Activated CD8-positive, alpha-beta T cell treated with anti-CD3 and anti-CD28 coated beads for 36 hours (primary cell): ENCODE data around the gene ADAT1. TPM values are rescaled to one million over a fixed set of nuclear protein-coding genes. Genes with fewer than 3 reads are reported as not detected.

Source experiments
- ATAC-seq: fragments of 200-7000 bp; cut with Tn5 transposase; one replicate; pipeline ENCODE4 v1.10.0; 2021; ENCODE audit warnings: mild to moderate bottlenecking, moderate library complexity
- CTCF ChIA-PET: fragments of 350-600 bp; sonication (Branson Sonifier 250); formaldehyde crosslinking; loops from one replicate; lab custom pipeline; 2021; ENCODE audit warnings: antibody characterized with exemption; lab: Charles Lee
- POLR2A ChIA-PET: fragments of 350-600 bp; sonication (Branson Sonifier 250); formaldehyde crosslinking; loops from one replicate; lab custom pipeline; 2021; ENCODE audit warnings: antibody characterized with exemption; lab: Charles Lee
- DNase-seq: peaks from one replicate; pipeline ENCODE4 v3.0.0-alpha.2; 2020
- H3K27ac Mint-ChIP-seq: one replicate; pipeline ENCODE4 v1.8.0; 2021; ENCODE audit warnings: mild to moderate bottlenecking, mixed read lengths
- H3K27me3 Mint-ChIP-seq: one replicate; pipeline ENCODE4 v1.8.0; 2021; ENCODE audit warnings: mixed read lengths
- H3K36me3 Mint-ChIP-seq: one replicate; pipeline ENCODE4 v1.8.0; 2021; ENCODE audit warnings: low read depth, mixed read lengths
- H3K4me1 Mint-ChIP-seq: one replicate; pipeline ENCODE4 v1.8.0; 2021; ENCODE audit warnings: low read depth, mixed read lengths
- H3K4me3 Mint-ChIP-seq: one replicate; pipeline ENCODE4 v1.8.0; 2021; ENCODE audit warnings: mild to moderate bottlenecking, moderate library complexity, mixed read lengths
- H3K9me3 Mint-ChIP-seq: one replicate; pipeline ENCODE4 v1.8.0; 2021; ENCODE audit warnings: mixed read lengths
- intact Hi-C: fragments of 100-400 bp; cut with micrococcal nuclease; formaldehyde crosslinking; loops from one replicate; pipeline ENCODE4 v1.10.0; 2022
- total RNA-seq, 2 experiments: library from RNA; stranded (reverse); gene quantifications; one replicate each; pipeline ENCODE4 v1.2.3, GENCODE V29; 2021
- TF ChIP-seq, protein P1 (sequence below): fragments of 200-600 bp; IDR thresholded peaks from one replicate; pipeline ENCODE4 v1.8.0; 2022; ENCODE audit warnings: antibody characterized with exemption, mild to moderate bottlenecking

Gene ADAT1
- total RNA-seq, 2 experiments from 2014 or later = 41.7 to 43.6 TPM

DNA sequence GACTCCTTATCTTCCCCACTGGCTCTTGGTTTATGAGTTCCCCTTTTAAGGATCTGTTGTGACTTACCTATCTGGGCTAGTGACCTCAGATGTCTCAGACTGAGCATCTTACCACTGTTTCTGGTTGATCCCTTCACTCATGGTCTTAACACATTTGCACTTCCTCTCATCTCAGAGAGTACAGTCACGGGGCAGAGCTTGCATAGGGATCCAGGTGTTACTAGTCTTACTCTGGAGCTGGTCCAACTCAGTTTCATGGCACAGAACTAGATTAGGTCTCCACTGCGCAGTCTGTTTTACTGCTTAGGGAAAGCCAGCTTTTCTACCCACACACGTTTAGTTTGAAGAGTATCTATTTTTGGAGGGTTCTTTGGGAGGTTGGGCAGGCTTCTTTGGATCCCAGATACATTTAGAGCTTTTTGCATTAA, 46.7 kb downstream of the ADAT1 start:
- DNase-seq (no peak), ATAC-seq (no peak)
- Mint-ChIP-seq H3K9me3 (no peaks in the 10 kb centered on the region), H3K36me3 (peaks cover 31% of the 10 kb centered on the region), H3K27me3 (no peaks in the 10 kb centered on the region), H3K4me3 (no peak overlapping the region), H3K27ac (peak overlapping the region; percentile 60), H3K4me1 (peaks cover 39% of the 10 kb centered on the region)
- intact Hi-C loops = no loop called here
- POLR2A ChIA-PET = interaction anchor here (1.5 kb wide), 1 partner anchor 42 kb away, joined by 3 read pairs; no protein-coding TSS in a partner anchor
- CTCF ChIA-PET = interaction anchor here (1.0 kb wide), 1 partner anchor 45 kb away, joined by 3 read pairs; no protein-coding TSS in a partner anchor
- TF ChIP-seq, protein P1, sequence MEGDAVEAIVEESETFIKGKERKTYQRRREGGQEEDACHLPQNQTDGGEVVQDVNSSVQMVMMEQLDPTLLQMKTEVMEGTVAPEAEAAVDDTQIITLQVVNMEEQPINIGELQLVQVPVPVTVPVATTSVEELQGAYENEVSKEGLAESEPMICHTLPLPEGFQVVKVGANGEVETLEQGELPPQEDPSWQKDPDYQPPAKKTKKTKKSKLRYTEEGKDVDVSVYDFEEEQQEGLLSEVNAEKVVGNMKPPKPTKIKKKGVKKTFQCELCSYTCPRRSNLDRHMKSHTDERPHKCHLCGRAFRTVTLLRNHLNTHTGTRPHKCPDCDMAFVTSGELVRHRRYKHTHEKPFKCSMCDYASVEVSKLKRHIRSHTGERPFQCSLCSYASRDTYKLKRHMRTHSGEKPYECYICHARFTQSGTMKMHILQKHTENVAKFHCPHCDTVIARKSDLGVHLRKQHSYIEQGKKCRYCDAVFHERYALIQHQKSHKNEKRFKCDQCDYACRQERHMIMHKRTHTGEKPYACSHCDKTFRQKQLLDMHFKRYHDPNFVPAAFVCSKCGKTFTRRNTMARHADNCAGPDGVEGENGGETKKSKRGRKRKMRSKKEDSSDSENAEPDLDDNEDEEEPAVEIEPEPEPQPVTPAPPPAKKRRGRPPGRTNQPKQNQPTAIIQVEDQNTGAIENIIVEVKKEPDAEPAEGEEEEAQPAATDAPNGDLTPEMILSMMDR = no peak

GRCh38 chr16:75575958-75576357, 47.1 kb downstream of the ADAT1 start:
- H3K4me3 Mint-ChIP-seq = no peak overlapping the region
- ATAC-seq = no peak
- peaks cover 42% of the 10 kb centered on the region for H3K4me1 Mint-ChIP-seq
- H3K27ac Mint-ChIP-seq = peak overlapping the region; percentile 60
- POLR2A ChIA-PET = interaction anchor here (1.5 kb wide), 1 partner anchor 43 kb away, joined by 3 read pairs; no protein-coding TSS in a partner anchor
- no peaks in the 10 kb centered on the region for H3K27me3 Mint-ChIP-seq
- peaks cover 34% of the 10 kb centered on the region for H3K36me3 Mint-ChIP-seq
- no peaks in the 10 kb centered on the region for H3K9me3 Mint-ChIP-seq
- CTCF ChIA-PET = interaction anchor here (1.0 kb wide), 1 partner anchor 45 kb away, joined by 3 read pairs; no protein-coding TSS in a partner anchor
- TF ChIP-seq, protein P1 = no peak
- DNase-seq = no peak
- intact Hi-C loops = no loop called here

- H3K36me3 Mint-ChIP-seq = peaks cover 29% of the 10 kb centered on the region
- POLR2A ChIA-PET = no interaction called here
Measured at GRCh38 chr16:75573955-75574354, 49.1 kb downstream of the ADAT1 start.

DNA sequence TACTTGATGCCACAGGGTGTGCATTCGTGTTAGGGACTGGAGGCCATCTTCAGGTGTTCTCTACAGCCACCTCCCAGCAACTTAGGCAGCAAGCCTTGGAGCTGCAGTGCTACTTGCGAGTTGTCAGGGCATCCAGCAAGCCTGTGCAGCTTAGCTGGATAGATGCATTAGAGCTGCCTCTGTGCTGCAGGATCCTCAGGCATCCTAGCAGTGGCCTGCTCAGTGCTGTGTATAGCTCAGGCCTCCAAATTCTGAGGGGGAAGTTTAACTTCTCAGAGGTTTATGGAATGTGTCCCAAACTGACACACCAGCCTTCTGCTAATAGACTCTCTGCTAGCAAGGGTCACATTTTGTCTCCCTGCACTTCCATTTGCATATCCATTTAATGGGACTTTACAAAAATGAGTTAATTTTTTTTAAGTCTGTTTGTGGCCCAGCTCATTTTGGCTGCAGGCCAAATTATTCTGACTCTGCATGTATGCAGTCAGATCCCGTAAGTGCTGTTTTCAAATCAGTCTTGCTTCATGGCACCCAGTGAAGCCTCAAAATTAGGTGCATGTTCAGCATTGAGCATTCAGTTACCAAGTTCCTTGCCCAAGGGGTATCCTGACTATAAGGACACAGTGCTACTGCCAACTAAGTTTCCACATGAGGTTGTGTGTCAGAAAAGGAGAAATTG, 50.1 kb downstream of the ADAT1 start:
- Mint-ChIP-seq H3K9me3 (no peaks in the 10 kb centered on the region), H3K27ac (no peak overlapping the region), H3K4me3 (no peak overlapping the region), H3K36me3 (peaks cover 27% of the 10 kb centered on the region), H3K27me3 (no peaks in the 10 kb centered on the region), H3K4me1 (peaks cover 34% of the 10 kb centered on the region)
- TF ChIP-seq, protein P1 = no peak
- ChIA-PET POLR2A (interaction anchor here (0.9 kb wide), 1 partner anchor 22 kb away, joined by 3 read pairs; no protein-coding TSS in a partner anchor), CTCF (interaction anchor here (1.2 kb wide), 2 partner anchors 9 to 48 kb away, joined by 3 read pairs; no protein-coding TSS in a partner anchor)
- DNase-seq (no peak), ATAC-seq (no peak)
- intact Hi-C loops = no loop called here

More at GRCh38 chr16:75573955-75574354, 49.1 kb downstream of the ADAT1 start:
- no peak for DNase-seq
- TF ChIP-seq, protein P1 = no peak
- CTCF ChIA-PET = interaction anchor here (1.0 to 1.2 kb wide), 3 partner anchors 8 to 47 kb away, joined by 3 read pairs; no protein-coding TSS in a partner anchor
- intact Hi-C loops = no loop called here
- H3K27me3 Mint-ChIP-seq = no peaks in the 10 kb centered on the region
- no peaks in the 10 kb centered on the region for H3K9me3 Mint-ChIP-seq
- peaks cover 38% of the 10 kb centered on the region for H3K4me1 Mint-ChIP-seq
- no peak overlapping the region for H3K27ac Mint-ChIP-seq
- no peak overlapping the region for H3K4me3 Mint-ChIP-seq
- no peak for ATAC-seq
